SK-N-SH treated with all-trans-retinoic acid at 6 μM for 48 hours (cell line): Measurements from ENCODE around the gene ADO.

ENCODE experiments used
- ATAC-seq: fragments of 200-7000 bp; cut with Tn5 transposase; 3 replicates; pipeline ENCODE4 v1.9.1; 2020; ENCODE audit warnings: mild to moderate bottlenecking, moderate library complexity
- CSDC2 ChIP-seq: fragments of 250-450 bp; sonication (Bioruptor Pico); IDR thresholded peaks from 2 replicates; pipeline ENCODE4 v1.5.0; 2020; ENCODE audit warnings: mild to moderate bottlenecking, moderate library complexity
- CSRNP3 ChIP-seq: fragments of 250-450 bp; sonication (Bioruptor Pico); IDR thresholded peaks from 2 replicates; pipeline ENCODE4 v1.5.1; 2021; ENCODE audit warnings: mild to moderate bottlenecking, moderate library complexity
- ESRRG ChIP-seq: fragments of 250-450 bp; sonication (Bioruptor Pico); IDR thresholded peaks from 2 replicates; pipeline ENCODE4 v1.6.1; 2021; ENCODE audit warnings: mild to moderate bottlenecking
- GLIS3 ChIP-seq: fragments of 250-450 bp; sonication (Bioruptor Pico); IDR thresholded peaks from 2 replicates; pipeline ENCODE4 v1.5.0; 2020; ENCODE audit warnings: mild to moderate bottlenecking, moderate library complexity
- ISL1 ChIP-seq: fragments of 250-450 bp; sonication (Bioruptor Pico); IDR thresholded peaks from 2 replicates; pipeline ENCODE4 v2.1.2; 2022; ENCODE audit warnings: mild to moderate bottlenecking, moderate library complexity
- PPARA ChIP-seq: fragments of 250-450 bp; sonication (Bioruptor Pico); IDR thresholded peaks from 2 replicates; pipeline ENCODE4 v1.5.0; 2020; ENCODE audit warnings: mild to moderate bottlenecking, borderline replicate concordance
- RARB ChIP-seq: fragments of 250-450 bp; sonication (Bioruptor Pico); IDR thresholded peaks from 2 replicates; pipeline ENCODE4 v1.8.0; 2021; ENCODE audit warnings: mild to moderate bottlenecking, moderate library complexity
- SNAI2 ChIP-seq: fragments of 250-450 bp; sonication (Bioruptor Pico); IDR thresholded peaks from 2 replicates; pipeline ENCODE4 v1.5.0; 2020; ENCODE audit warnings: mild to moderate bottlenecking, moderate library complexity
- TCF4 ChIP-seq: fragments of 250-450 bp; sonication (Bioruptor Pico); IDR thresholded peaks from 2 replicates; pipeline ENCODE4 v1.8.0; 2021; ENCODE audit warnings: mild to moderate bottlenecking, moderate library complexity, borderline replicate concordance
- TSHZ2 ChIP-seq: fragments of 250-450 bp; sonication (Bioruptor Pico); IDR thresholded peaks from 2 replicates; pipeline ENCODE4 v1.5.0; 2020; ENCODE audit warnings: mild to moderate bottlenecking, moderate library complexity
- ZC3H10 ChIP-seq: fragments of 250-450 bp; sonication (Bioruptor Pico); IDR thresholded peaks from 2 replicates; pipeline ENCODE4 v1.5.1; 2021; ENCODE audit warnings: mild to moderate bottlenecking, moderate library complexity
- ZFP30 ChIP-seq: fragments of 450-650 bp; formaldehyde crosslinking; IDR thresholded peaks from 2 replicates; pipeline ENCODE4 v1.5.0; 2022; ENCODE audit warnings: mild to moderate bottlenecking, moderate library complexity
- ZNF8 ChIP-seq: fragments of 450-650 bp; formaldehyde crosslinking; IDR thresholded peaks from 2 replicates; pipeline ENCODE4 v1.5.0; 2020; ENCODE audit warnings: mild to moderate bottlenecking, moderate library complexity
- TF ChIP-seq, protein P1 (sequence below): fragments of 250-450 bp; sonication (Bioruptor Pico); IDR thresholded peaks from 2 replicates; pipeline ENCODE4 v1.5.1; 2020; ENCODE audit warnings: low read depth, mild to moderate bottlenecking, moderate library complexity
- TF ChIP-seq, protein P2 (sequence below): fragments of 250-450 bp; sonication (Bioruptor Pico); IDR thresholded peaks from 2 replicates; pipeline ENCODE4 v1.8.0; 2021; ENCODE audit warnings: low read depth, mild to moderate bottlenecking, moderate library complexity, borderline replicate concordance

Gene ADO

DNA sequence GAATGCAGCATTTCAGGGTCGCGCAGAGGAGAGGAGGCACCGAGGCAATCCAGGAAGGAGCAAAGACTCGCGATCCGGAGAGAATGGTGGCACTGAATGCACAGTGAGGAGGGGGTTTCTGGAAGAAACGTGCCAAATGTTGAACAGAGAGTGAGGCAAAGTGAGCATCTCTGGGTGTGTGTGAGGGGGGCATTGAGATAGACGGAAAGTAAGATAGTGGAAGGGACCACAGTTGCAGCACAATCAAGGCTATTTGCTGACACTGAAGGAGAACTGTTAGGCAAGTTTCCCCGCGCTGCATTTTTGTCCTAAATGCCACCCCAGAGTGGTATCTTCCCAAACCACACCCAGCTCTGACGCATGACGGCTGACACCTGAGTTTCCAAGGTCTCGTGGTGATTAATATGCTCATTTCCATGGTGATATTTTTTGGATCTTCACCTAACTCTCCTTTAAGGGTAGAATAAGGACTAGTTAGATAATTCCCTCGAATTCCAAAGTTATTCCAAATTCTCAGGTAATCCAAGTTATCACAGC is 14.4 kb upstream of the ADO start (continued):
- TF ChIP-seq, protein P1, sequence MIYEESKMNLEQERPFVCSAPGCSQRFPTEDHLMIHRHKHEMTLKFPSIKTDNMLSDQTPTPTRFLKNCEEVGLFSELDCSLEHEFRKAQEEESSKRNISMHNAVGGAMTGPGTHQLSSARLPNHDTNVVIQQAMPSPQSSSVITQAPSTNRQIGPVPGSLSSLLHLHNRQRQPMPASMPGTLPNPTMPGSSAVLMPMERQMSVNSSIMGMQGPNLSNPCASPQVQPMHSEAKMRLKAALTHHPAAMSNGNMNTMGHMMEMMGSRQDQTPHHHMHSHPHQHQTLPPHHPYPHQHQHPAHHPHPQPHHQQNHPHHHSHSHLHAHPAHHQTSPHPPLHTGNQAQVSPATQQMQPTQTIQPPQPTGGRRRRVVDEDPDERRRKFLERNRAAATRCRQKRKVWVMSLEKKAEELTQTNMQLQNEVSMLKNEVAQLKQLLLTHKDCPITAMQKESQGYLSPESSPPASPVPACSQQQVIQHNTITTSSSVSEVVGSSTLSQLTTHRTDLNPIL (CRISPR knock-in tag): no peak

GRCh38 chr10:62790571-62790970 is 13.9 kb upstream of the ADO start:
- ATAC-seq: no peak

DNA sequence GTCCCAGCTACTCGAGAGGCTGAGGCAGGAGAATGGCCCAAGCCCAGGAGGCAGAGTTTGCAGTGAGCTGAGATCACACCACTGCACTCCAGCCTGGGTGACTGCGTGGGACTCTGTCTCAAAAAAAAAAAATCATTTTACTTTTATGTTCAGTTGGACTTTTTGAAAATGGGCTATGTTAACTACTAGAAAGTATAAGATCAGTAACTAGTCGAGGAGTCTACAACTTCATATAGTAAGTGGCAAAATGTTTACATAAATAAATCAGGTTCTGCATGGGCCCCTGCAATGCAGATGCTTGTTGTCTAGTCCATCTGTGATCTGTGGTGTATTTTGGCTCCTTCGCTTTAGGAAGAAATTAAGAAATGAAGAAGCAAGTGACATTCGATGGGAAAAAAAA is 12.3 kb upstream of the ADO start:
- no peak for ATAC-seq
- no peak for TF ChIP-seq TCF4 (CRISPR knock-in tag)
- no peak for TF ChIP-seq TSHZ2 (CRISPR knock-in tag)
- TF ChIP-seq ISL1: no peak
- TF ChIP-seq ZNF8: no peak
- no peak for TF ChIP-seq RARB
- TF ChIP-seq, protein P2, sequence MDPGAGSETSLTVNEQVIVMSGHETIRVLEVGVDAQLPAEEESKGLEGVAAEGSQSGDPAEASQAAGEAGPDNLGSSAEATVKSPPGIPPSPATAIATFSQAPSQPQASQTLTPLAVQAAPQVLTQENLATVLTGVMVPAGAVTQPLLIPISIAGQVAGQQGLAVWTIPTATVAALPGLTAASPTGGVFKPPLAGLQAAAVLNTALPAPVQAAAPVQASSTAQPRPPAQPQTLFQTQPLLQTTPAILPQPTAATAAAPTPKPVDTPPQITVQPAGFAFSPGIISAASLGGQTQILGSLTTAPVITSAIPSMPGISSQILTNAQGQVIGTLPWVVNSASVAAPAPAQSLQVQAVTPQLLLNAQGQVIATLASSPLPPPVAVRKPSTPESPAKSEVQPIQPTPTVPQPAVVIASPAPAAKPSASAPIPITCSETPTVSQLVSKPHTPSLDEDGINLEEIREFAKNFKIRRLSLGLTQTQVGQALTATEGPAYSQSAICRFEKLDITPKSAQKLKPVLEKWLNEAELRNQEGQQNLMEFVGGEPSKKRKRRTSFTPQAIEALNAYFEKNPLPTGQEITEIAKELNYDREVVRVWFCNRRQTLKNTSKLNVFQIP (CRISPR knock-in tag): no peak
- no peak for TF ChIP-seq ESRRG (CRISPR knock-in tag)

More at GRCh38 chr10:62790571-62790970, 13.9 kb upstream of the ADO start:
- TF ChIP-seq CSDC2 (CRISPR knock-in tag) (no peak), ISL1 (no peak), TSHZ2 (CRISPR knock-in tag) (no peak)
- TF ChIP-seq, protein P1 (CRISPR knock-in tag): no peak
- TF ChIP-seq, protein P2 (CRISPR knock-in tag): no peak
- TF ChIP-seq, all 23 proteins: peak for 0

- ATAC-seq: no peak
Measured at GRCh38 chr10:62794306-62794705, 10.2 kb upstream of the ADO start.

More at GRCh38 chr10:62794306-62794705, 10.2 kb upstream of the ADO start:
- TF ChIP-seq, protein P2 (CRISPR knock-in tag): no peak
- TF ChIP-seq GLIS3 (no peak), ESRRG (CRISPR knock-in tag) (no peak), ZC3H10 (CRISPR knock-in tag) (no peak), ZFP30 (CRISPR knock-in tag) (no peak), PPARA (CRISPR knock-in tag) (no peak), ZNF8 (no peak), TCF4 (CRISPR knock-in tag) (no peak), CSRNP3 (CRISPR knock-in tag) (no peak), SNAI2 (no peak)
